H9 (cell line): ENCODE data around the gene ADAMTS2. TPM values are rescaled to one million over a fixed set of nuclear protein-coding genes. Genes with fewer than 3 reads are reported as not detected.
A peak's percentile ranks its signal among the peaks of the same experiment; 100 is the strongest.

Source experiments
- DNase-seq: peaks from one replicate; pipeline ENCODE4 v3.0.0-alpha.2; 2017
- H2AFZ ChIP-seq: one replicate; pipeline ENCODE4 v1.6.1; 2013; ENCODE audit warnings: mild to moderate bottlenecking, low read length, control low read depth, moderate library complexity
- H2AK5ac ChIP-seq: 2 replicates; pipeline ENCODE4 v1.6.1; 2013; ENCODE audit warnings: low read length, control low read depth, mixed read lengths; ENCODE audit not compliant: insufficient read length
- H2BK120ac ChIP-seq: one replicate; pipeline ENCODE4 v1.6.1; 2013; ENCODE audit warnings: low read depth, mild to moderate bottlenecking, low read length, control low read depth, inconsistent platforms; ENCODE audit not compliant: poor library complexity, severe bottlenecking
- H2BK12ac ChIP-seq: 2 replicates; pipeline ENCODE4 v1.6.1; 2013; ENCODE audit warnings: low read length, control low read depth, mixed read lengths, low read depth; ENCODE audit not compliant: insufficient read length
- H2BK15ac ChIP-seq: 2 replicates; pipeline ENCODE4 v1.6.1; 2013; ENCODE audit warnings: low read depth, low read length, control low read depth
- H2BK20ac ChIP-seq: one replicate; pipeline ENCODE4 v1.6.1; 2013; ENCODE audit warnings: low read depth, mild to moderate bottlenecking, low read length, control low read depth, inconsistent platforms; ENCODE audit not compliant: poor library complexity, severe bottlenecking
- H2BK5ac ChIP-seq: 2 replicates; pipeline ENCODE4 v1.6.1; 2013; ENCODE audit warnings: low read length, control low read depth, mixed read lengths; ENCODE audit not compliant: insufficient read length
- H3K14ac ChIP-seq: 2 replicates; pipeline ENCODE4 v1.6.1; 2013; ENCODE audit warnings: low read length, control low read depth; ENCODE audit not compliant: insufficient read depth
- H3K18ac ChIP-seq: 2 replicates; pipeline ENCODE4 v1.6.1; 2013; ENCODE audit warnings: low read depth, mild to moderate bottlenecking, mixed read lengths, low read length, control low read depth; ENCODE audit not compliant: insufficient read length
- H3K23ac ChIP-seq: 2 replicates; pipeline ENCODE4 v1.6.1; 2013; ENCODE audit warnings: low read length, control low read depth, mixed read lengths, low read depth; ENCODE audit not compliant: insufficient read length
- H3K23me2 ChIP-seq: 2 replicates; pipeline ENCODE4 v1.6.1; 2013; ENCODE audit warnings: low read depth, mild to moderate bottlenecking, mixed read lengths, low read length, control low read depth; ENCODE audit not compliant: insufficient read length, poor library complexity, severe bottlenecking
- H3K27ac ChIP-seq: 2 replicates; pipeline ENCODE4 v1.5.1; 2013; ENCODE audit warnings: low read length, control low read depth, mixed read lengths, low read depth; ENCODE audit not compliant: insufficient read length
- H3K27me3 ChIP-seq: 2 replicates; pipeline ENCODE4 v1.6.1; 2013; ENCODE audit warnings: low read length, control low read depth, inconsistent platforms; ENCODE audit not compliant: insufficient read depth
- H3K4ac ChIP-seq: 2 replicates; pipeline ENCODE4 v1.6.1; 2013; ENCODE audit warnings: low read depth, mild to moderate bottlenecking, control low read depth, inconsistent platforms, low read length, moderate library complexity
- H3K4me1 ChIP-seq: 2 replicates; pipeline ENCODE4 v1.6.1; 2013; ENCODE audit warnings: low read length, control low read depth, inconsistent platforms; ENCODE audit not compliant: insufficient read depth
- H3K4me2 ChIP-seq: 2 replicates; pipeline ENCODE4 v1.6.1; 2013; ENCODE audit warnings: low read length, control low read depth, mixed read lengths; ENCODE audit not compliant: insufficient read length, insufficient read depth
- H3K56ac ChIP-seq: 2 replicates; pipeline ENCODE4 v1.6.1; 2013; ENCODE audit warnings: low read depth, mild to moderate bottlenecking, mixed read lengths, low read length, control low read depth; ENCODE audit not compliant: insufficient read length
- H3K79me1 ChIP-seq: 2 replicates; pipeline ENCODE4 v1.6.1; 2013; ENCODE audit warnings: low read depth, mild to moderate bottlenecking, moderate library complexity, low read length, control low read depth, inconsistent platforms; ENCODE audit not compliant: insufficient read depth, poor library complexity, severe bottlenecking
- H3K79me2 ChIP-seq: 2 replicates; pipeline ENCODE4 v1.6.1; 2013; ENCODE audit warnings: low read length, control low read depth, inconsistent platforms; ENCODE audit not compliant: insufficient read depth
- H3K9ac ChIP-seq: 2 replicates; pipeline ENCODE4 v1.6.1; 2013; ENCODE audit warnings: low read length, control low read depth, mixed read lengths; ENCODE audit not compliant: insufficient read length; ENCODE audit errors: extremely low read depth
- H3K9me3 ChIP-seq: one replicate; pipeline ENCODE4 v1.6.1; 2013; ENCODE audit warnings: low read depth, low read length, inconsistent platforms; ENCODE audit not compliant: control insufficient read depth
- H3T11ph ChIP-seq: one replicate; pipeline ENCODE4 v1.6.1; 2013; ENCODE audit warnings: mild to moderate bottlenecking, low read length, control low read depth, inconsistent platforms
- H4K20me1 ChIP-seq: one replicate; pipeline ENCODE4 v1.6.1; 2013; ENCODE audit not compliant: control insufficient read depth, insufficient read length, insufficient read depth
- H4K5ac ChIP-seq: 2 replicates; pipeline ENCODE4 v1.6.1; 2013; ENCODE audit warnings: low read depth, mild to moderate bottlenecking, mixed read lengths, low read length, control low read depth; ENCODE audit not compliant: insufficient read length
- H4K8ac ChIP-seq: replicated peaks from 2 replicates; pipeline ENCODE4 v1.6.1; 2013; ENCODE audit warnings: low read length, control low read depth, mixed read lengths, low read depth; ENCODE audit not compliant: insufficient read length
- H4K91ac ChIP-seq: 2 replicates; pipeline ENCODE4 v1.6.1; 2013; ENCODE audit warnings: low read depth, mild to moderate bottlenecking, moderate library complexity, mixed read lengths, low read length, control low read depth; ENCODE audit not compliant: insufficient read length
- H3K27ac Mint-ChIP-seq, 3 experiments: 2 replicates in 2 of 3; 3 replicates in 1 of 3; pipeline ENCODE4 v1.8.0; 2020 to 2021; ENCODE audit warnings: mixed read lengths in 3 of 3, mild to moderate bottlenecking in 1 of 3, moderate library complexity in 1 of 3
- H3K27me3 Mint-ChIP-seq: 2 replicates; pipeline ENCODE4 v1.8.0; 2021; ENCODE audit warnings: low read depth, mild to moderate bottlenecking, moderate library complexity, mixed read lengths
- H3K36me3 Mint-ChIP-seq, 3 experiments: 2 replicates in 2 of 3; 3 replicates in 1 of 3; pipeline ENCODE4 v1.8.0; 2020 to 2021; ENCODE audit warnings: low read depth in 3 of 3, mixed read lengths in 3 of 3; ENCODE audit not compliant: insufficient read depth in 1 of 3
- H3K4me1 Mint-ChIP-seq, 2 experiments: 2 replicates each; pipeline ENCODE4 v1.8.0; 2020; ENCODE audit warnings: mixed read lengths in 2 of 2
- H3K4me3 Mint-ChIP-seq, 2 experiments: 2 replicates in 1 of 2; 3 replicates in 1 of 2; pipeline ENCODE4 v1.8.0; 2020 to 2021; ENCODE audit warnings: mild to moderate bottlenecking in 2 of 2, mixed read lengths in 2 of 2, moderate library complexity in 1 of 2
- H3K9me3 Mint-ChIP-seq, 2 experiments: 2 replicates in 1 of 2; 3 replicates in 1 of 2; pipeline ENCODE4 v1.8.0; 2020; ENCODE audit warnings: mild to moderate bottlenecking in 2 of 2, mixed read lengths in 2 of 2, moderate library complexity in 1 of 2
- WGBS: extraction: QIAGEN DNeasy Blood & Tissue Kit; methylation state at CpG from one replicate; pipeline ENCODE4 v1.1.7; 2013; ENCODE audit warnings: missing lambda C conversion rate, low lambda C conversion rate, mixed read lengths; ENCODE audit not compliant: insufficient read length; ENCODE audit errors: extremely low coverage; 5-methylcytosine and 5-hydroxymethylcytosine counted together
- total RNA-seq: library from RNA; stranded (reverse); gene quantifications from 2 replicates; pipeline ENCODE4 v1.2.1, GENCODE V29; 2021
- TF ChIP-seq, protein P1 (sequence below): fragments of 200-600 bp; sonication (generic); conservative IDR thresholded peaks from 3 replicates; pipeline ENCODE4 v1.8.0; 2021; ENCODE audit warnings: antibody characterized with exemption, mild to moderate bottlenecking

ADAMTS2 gene
- total RNA-seq, 1 experiment from 2014 or later = 5.4 TPM

DNA sequence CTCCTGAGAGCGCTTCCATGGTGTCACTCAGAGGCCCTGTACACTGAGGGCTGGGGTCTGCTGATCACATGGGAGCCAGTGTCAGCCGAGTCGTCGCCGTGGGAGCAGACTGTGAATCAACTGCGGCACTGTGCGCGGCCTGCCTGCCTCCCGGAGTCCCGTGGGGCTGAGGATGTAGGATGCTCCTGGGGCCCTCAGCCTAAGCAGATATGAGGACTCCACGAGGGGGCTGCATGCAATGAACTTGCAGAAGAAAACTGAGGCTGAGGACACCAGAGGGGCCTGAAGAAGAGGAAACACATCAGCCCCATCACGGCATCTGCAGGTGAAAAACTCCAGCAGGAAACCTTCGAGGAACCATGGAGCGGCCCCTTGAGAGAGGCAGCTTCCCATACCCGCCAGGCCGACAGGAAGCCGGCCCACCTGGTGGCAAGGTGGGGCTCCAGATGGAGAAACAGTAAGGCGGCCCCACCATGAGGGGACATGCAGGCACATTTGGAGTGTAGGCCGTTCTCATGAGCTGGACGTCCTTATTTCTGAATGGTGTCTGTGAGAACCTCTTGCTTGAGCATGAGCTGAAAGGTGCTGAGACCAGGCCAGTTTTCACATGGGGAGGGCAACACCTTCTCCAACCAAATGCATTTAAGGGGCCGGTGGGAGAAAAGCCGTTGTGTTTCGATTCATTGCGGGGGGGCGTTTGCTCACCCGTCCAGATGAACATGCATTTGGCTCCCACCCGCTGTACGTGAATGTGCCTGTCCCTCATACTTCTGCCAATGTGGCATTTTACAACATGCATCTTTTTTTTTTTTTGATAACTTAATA is 35.2 kb upstream of the ADAMTS2 start:
- Histone ChIP-seq H3K9ac (no peak overlapping the region), H3K9me3 (no peaks in the 10 kb centered on the region), H2AFZ (no peak overlapping the region), H3K4ac (no peak overlapping the region), H3K4me2 (no peak overlapping the region), H3K79me2 (no peaks in the 10 kb centered on the region), H2BK15ac (no peak overlapping the region), H4K5ac (no peak overlapping the region), H2AK5ac (no peak overlapping the region), H4K91ac (no peak overlapping the region), H3K14ac (no peak overlapping the region), H3K23me2 (no peaks in the 10 kb centered on the region), H3K79me1 (no peaks in the 10 kb centered on the region), H3K56ac (no peak overlapping the region), H2BK12ac (no peak overlapping the region), H3T11ph (no peak overlapping the region), H4K20me1 (no peaks in the 10 kb centered on the region), H2BK5ac (no peak overlapping the region), H3K4me1 (no peaks in the 10 kb centered on the region), H3K23ac (peak overlapping the region; percentile 27), H3K27ac (no peak overlapping the region), H3K18ac (no peak overlapping the region), H2BK120ac (no peak overlapping the region), H3K27me3 (no peaks in the 10 kb centered on the region), H4K8ac (no peak overlapping the region), H2BK20ac (no peak overlapping the region)
- TF ChIP-seq, protein P1, sequence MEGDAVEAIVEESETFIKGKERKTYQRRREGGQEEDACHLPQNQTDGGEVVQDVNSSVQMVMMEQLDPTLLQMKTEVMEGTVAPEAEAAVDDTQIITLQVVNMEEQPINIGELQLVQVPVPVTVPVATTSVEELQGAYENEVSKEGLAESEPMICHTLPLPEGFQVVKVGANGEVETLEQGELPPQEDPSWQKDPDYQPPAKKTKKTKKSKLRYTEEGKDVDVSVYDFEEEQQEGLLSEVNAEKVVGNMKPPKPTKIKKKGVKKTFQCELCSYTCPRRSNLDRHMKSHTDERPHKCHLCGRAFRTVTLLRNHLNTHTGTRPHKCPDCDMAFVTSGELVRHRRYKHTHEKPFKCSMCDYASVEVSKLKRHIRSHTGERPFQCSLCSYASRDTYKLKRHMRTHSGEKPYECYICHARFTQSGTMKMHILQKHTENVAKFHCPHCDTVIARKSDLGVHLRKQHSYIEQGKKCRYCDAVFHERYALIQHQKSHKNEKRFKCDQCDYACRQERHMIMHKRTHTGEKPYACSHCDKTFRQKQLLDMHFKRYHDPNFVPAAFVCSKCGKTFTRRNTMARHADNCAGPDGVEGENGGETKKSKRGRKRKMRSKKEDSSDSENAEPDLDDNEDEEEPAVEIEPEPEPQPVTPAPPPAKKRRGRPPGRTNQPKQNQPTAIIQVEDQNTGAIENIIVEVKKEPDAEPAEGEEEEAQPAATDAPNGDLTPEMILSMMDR = no peak
- DNase-seq = peak; percentile 21
- peaks cover 3 to 11% of the 10 kb centered on the region in 2 experiments; a peak in 4 of 5 replicates for H3K9me3 Mint-ChIP-seq
- whole genome bisulfite sequencing = no CpG with 5 or more reads among the region's 28 CpGs
- no peaks in the 10 kb centered on the region; the same call in none of the 2 replicates for H3K27me3 Mint-ChIP-seq
- H3K4me3 Mint-ChIP-seq = no peak overlapping the region
- H3K36me3 Mint-ChIP-seq = no peaks in the 10 kb centered on the region; a peak in 1 of 7 replicates
- H3K27ac Mint-ChIP-seq = no peak overlapping the region
- no peaks in the 10 kb centered on the region; a peak in 1 of 4 replicates for H3K4me1 Mint-ChIP-seq
